A549 (cell line): ENCODE results near the gene SPEN.

Experiments used
- CEBPB ChIP-seq, 2 experiments: fragments of >200 bp in 1 of 2; sonication (Bioruptor Twin) in 1 of 2; formaldehyde crosslinking in 1 of 2; IDR thresholded peaks; 2 replicates each; pipeline ENCODE4 v1.6.1; 2012 to 2016
- CTCF ChIP-seq: fragments of >200 bp; sonication (Bioruptor Twin); formaldehyde crosslinking; IDR thresholded peaks from 3 replicates; pipeline ENCODE4 v1.5.1; 2016
- JUNB ChIP-seq: fragments of >200 bp; sonication (Bioruptor Twin); formaldehyde crosslinking; IDR thresholded peaks from 2 replicates; pipeline ENCODE4 v1.6.1; 2016
- KDM1A ChIP-seq: fragments of 200-600 bp; sonication (generic); IDR thresholded peaks from 2 replicates; pipeline ENCODE4 v1.6.1; 2016; ENCODE audit warnings: low read depth, mild to moderate bottlenecking
- MAFK ChIP-seq: fragments of 450-650 bp; IDR thresholded peaks from 2 replicates; pipeline ENCODE4 v1.6.1; 2014; ENCODE audit not compliant: partially characterized antibody
- POLR2A ChIP-seq: IDR thresholded peaks from 2 replicates; pipeline ENCODE4 v1.6.1; 2012; ENCODE audit warnings: mild to moderate bottlenecking, low read length
- REST ChIP-seq: fragments of 200-600 bp; sonication (generic); IDR thresholded peaks from 2 replicates; pipeline ENCODE4 v1.6.1; 2016; ENCODE audit warnings: antibody characterized with exemption, mild to moderate bottlenecking, moderate library complexity
- SMC3 ChIP-seq: fragments of >200 bp; sonication (Bioruptor Twin); formaldehyde crosslinking; IDR thresholded peaks from 3 replicates; pipeline ENCODE4 v1.6.1; 2018; ENCODE audit warnings: inconsistent platforms
- TP53 ChIP-seq: fragments of 250-450 bp; sonication (Bioruptor Pico); IDR thresholded peaks from 2 replicates; pipeline ENCODE4 v1.5.0; 2021; ENCODE audit warnings: mild to moderate bottlenecking, moderate library complexity

GRCh38 chr1:15941044-15941840 is 93.7 kb downstream of the SPEN start:
- no peak for TF ChIP-seq TP53
- TF ChIP-seq CTCF: no peak
- no peak for TF ChIP-seq SMC3
- TF ChIP-seq JUNB: no peak
- TF ChIP-seq POLR2A: no peak
- no peak for TF ChIP-seq CEBPB (IDR thresholded peaks at IDR 0.05)
- no peak for TF ChIP-seq MAFK
- TF ChIP-seq REST: no peak
- TF ChIP-seq KDM1A: no peak
